Endometrium (tissue), 2 donors: ENCODE measurements around the gene DNAI2.
"Not testable (repeated sequence)": the region's sequence is repeated elsewhere in the genome, so short reads cannot be mapped to it uniquely, and the experiment has no call there.

ENCODE experiments used
- FAIRE-seq: peaks from 2 replicates; lab custom pipeline; 2012; peaks lifted over from hg19 to GRCh38; lab: Jason Lieb, UNC
- donor health status: control.
- donor health status: control.

DNAI2 gene

DNA sequence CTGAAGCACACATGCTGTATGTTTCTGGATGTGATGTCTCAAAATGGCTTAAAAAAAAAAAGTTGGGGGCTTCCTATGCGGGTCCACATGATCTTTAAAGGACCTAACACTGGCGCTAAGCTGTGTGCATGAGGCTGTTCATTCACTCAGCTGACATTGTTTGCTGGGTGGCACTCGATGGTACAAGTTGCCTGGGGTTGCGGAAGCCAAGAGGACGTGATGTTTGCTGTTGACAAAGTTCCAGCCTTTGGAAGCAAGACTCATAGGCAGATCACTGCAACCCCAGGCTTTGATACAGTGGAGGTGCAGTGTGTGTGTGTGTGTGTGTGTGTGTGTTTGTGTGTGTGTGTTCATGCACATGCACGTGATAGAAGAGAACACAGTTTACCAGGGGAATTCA, 29.5 kb upstream of the DNAI2 start:
- FAIRE-seq = no peak

DNA sequence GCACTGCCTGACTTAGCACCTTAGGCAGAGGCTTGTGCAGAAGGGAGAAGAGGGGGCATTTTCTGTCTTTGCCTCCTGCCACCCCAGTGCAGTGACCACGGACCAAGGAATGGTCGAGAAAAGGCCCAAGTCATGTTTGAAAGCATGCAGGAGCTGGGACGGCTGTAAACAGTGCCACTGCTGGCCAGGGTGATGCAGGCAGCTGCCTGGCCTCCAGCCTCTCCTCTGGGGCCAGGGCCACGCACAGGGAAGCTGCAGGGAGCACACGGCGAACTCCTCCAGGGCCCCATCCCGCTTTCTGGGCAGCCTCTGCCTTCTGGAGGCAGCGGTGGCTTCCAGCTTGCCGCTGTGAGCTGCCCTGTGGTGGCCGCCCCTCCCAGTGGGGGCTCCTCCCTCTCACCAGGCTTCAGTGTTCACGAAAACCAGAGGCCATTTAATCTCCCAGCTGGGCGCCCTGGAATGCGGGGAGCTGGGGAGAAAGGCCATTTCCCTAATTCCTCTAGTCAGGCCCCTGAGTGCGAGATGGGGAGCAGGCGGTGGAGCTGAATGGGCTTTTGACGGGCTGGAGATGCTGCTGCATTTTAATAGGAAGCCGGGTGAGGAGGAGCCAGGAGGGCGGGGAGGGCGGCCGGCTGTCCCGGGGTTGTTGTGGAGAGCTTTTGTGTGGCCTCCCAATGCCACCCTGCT, 28.7 kb upstream of the DNAI2 start:
- FAIRE-seq = no peak

DNA sequence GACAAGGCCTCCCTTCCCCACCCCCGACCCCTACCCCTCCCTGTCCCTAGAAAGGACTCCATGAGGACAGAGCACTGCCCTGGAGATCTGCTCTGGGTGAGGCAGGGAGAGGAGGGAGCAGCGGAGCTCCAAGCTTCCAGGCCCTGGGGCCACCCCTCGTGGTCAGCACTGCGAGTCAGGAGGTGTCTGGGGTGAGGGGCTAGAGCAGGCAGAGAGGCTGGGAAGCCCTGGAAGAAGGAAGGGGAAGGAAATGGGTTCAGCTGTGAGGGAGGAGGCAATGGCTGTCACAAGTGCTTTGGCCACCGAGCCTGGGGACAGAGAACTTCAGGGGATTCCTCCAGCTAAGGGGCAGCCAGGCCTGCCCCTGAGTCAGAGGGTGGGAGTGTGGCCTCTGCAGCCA, 28.2 kb upstream of the DNAI2 start:
- FAIRE-seq = no peak

DNA sequence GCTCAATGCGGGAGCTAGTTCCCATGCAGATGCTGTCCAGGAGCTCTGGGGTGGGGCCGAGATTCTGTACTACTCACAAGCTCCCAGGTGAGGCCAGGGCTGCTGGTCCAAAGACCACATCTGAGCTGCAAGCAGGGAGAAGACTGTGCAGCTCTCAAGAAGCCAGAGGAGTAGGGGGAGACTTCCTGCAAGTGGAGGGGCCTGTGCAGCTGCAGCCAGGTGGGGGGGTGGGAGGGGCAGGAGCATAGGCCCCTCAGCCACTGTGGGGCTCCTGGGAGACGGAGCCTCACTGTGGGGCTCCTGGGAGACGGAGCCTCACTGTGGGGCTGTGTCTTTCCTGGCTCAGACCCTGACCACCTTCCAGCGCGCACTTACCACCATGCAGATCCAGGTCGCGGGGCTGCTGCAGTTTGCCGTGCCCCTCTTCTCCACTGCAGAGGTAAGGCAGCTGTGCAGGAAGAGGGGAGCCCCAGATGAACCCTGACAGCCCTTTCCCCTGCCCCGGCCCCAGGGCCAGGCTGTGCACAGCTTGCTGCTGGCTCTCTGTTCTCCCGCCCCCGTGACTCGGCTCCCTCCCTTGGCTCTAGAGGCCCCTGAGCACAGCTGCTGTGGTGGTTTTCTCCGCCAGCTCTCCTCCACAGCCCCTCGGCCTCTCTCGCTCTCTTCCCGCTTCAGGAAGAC, 24.3 kb upstream of the DNAI2 start:
- FAIRE-seq = no peak

DNA sequence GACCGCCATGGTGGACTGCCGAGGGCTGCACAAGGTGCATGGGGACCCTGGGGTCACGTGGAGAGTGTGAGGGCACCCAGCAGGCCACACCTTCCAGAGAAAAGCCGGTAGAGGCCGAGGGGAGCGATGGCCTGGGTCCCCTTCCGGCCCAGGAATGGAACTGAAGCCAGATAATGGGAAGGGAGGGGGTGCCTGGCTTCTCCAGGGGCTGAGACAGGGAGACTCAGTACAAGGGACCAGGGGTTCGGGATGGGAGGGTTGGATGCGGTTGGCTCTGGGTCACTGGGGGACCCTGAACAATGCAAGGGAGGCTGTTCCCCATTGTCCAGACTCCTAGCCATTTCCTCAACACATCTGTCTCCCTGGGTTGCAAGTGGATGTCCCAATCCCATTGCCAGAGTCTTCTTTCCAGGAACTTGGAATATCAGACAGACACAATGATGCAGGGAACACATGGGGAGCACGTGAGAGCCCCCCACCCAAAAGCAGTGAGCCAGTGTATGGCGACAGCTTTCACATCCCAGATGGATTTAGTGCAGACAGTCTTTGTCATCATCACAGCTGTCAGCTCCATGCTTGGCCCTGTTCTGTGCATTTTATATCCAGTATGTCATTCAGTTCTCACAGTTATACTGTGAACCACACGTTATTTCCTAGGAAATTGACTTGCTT, 23.6 kb upstream of the DNAI2 start:
- FAIRE-seq = no peak

DNA sequence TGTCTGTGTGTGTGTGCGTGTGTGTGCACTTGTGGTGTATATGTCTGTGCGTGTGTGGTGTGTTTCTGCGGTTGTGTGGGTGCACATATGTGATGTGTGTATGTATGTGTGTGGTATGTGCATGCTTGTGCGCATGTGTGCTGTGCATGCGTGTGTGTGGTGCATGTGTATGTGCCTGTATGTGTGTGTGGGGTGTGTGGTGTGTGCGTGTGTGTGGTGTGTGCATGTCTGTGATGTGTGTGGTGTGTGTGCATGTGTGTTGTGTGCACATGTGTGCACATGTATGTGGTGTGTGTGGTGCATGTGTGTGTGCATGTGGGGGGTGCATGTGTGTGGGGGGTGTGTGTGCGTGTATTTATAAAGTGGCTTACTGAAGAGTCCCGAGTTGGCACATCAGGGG, 23.0 kb upstream of the DNAI2 start:
- no peak for FAIRE-seq

DNA sequence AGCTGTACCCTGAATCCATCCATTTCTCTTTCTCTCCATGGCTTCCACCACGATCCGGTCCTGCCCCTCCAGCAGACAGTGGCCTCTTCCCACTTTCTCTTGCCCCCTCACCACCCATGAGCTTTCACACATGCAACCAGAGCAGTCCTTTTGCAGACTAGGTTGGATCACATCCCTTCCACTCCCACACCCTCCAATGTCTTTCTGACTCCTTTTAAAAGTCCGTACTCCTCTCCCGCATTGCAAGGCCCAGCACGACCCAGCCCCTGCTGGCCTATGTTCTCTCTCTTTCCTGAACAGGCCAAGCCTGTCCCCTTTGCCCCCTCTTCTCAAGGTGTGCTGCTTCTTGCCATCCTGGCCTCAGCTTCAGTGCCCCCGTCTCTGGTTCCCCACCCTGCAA, 22.5 kb upstream of the DNAI2 start:
- FAIRE-seq = no peak

DNA sequence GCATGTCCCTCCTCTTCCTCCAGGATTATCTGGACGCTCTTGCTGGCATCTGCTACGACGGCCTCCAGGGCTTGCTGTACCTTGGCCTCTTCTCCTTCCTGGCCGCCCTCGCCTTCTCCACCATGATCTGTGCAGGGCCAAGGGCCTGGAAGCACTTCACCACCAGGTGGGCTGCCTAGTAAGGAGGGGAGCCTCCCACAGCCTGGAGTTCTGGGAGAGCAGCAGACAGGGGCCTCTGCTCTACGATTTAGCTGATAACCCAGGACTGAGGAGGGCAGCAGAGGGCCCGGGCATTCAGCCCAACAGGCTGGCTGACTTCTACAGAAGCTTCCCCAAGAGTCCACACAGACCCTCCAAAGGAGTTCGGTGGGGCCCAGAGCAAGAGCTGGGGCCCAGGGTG, 21.8 kb upstream of the DNAI2 start:
- FAIRE-seq = no peak

DNA sequence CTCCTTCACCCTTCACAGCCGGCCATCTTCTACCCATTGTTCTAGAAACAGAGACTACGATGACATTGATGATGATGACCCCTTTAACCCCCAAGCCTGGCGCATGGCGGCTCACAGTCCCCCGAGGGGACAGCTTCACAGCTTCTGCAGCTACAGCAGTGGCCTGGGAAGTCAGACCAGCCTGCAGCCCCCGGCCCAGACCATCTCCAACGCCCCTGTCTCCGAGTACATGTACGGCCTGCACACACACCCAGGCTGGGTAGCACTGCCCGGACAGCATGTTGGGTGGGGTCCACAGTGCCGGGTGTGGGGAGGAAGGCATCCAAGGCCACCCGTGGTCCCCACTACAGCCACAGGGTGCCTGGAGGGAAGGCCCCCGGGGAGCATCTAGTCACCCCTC, 21.0 kb upstream of the DNAI2 start:
- FAIRE-seq = no peak

DNA sequence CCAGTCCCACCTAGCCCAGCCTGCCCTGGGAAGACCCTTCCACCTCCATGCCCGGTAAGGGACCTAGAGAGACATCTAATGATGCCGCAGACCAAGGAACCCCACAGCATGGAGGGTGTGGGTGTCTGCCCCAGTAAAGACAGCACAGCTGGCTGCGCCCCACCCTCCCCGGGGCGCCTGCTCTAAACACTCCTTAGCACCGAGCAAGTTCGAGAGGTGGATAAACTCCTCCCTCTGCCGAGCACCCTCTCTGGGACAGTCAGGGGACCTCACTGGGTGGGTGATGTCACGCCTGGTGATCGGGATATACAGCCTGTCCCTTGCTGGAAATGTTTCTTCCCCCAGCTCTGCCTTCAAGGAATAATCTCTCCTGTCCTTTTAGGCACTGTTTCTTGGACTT, 16.7 kb upstream of the DNAI2 start:
- FAIRE-seq = no peak

DNA sequence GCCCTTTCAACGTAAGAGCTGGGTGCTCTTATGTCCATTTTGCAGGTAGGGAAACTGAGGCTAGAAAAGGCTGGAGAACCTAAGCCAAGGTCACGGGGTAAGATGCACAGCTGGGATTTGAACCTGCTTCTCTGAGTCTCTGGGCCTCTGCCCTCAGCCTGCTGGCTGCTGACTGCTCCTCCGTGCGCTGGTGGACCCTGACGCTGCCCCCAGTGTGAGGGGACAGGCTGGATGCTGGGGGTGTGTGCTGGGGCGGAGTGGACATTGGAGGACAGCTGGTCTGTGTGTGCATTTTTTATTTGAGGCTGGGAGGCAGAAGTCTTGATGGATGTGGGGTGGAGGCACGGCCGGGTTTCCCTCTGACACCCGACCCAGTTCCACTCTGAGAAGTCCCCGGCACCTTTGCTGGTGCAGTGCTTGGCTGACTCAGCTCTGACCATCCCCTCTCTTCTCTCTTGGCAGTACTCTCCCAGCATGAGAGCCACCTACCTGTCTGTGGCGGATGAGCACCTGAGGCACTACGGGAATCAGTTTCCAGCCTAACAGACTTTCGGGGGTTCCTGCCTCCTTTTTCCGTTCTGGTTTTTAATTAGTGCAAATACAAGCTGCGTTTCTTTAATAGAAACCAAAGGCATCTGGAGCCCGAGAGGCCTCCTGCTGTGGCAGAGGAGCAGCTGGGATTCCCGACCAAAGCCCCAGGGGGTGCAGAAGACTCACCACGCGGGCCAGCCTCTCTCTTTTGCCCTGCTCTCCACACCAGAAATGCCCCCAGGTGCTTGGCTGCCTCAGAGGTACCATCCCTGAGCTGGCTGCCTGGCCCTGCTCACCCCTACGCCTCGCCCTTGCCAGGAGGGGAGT, 14.1 kb upstream of the DNAI2 start:
- FAIRE-seq = no peak

DNA sequence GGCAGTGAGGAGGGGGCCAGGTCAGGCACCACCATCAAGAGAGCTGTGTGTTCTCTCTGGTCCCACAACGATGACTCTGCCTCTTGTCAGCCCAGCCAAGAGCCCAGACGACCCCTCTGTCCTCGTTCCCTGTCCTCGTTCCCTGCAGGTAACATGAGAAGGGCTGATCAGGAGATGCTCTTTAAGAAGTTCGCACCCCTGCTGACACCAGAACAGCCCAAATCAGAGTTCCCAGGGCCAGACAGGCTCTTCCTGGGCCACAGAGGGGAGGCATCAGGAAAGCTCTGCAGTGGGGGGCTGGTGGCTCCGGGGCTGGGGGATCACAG, 13.5 kb upstream of the DNAI2 start:
- FAIRE-seq = no peak

DNA sequence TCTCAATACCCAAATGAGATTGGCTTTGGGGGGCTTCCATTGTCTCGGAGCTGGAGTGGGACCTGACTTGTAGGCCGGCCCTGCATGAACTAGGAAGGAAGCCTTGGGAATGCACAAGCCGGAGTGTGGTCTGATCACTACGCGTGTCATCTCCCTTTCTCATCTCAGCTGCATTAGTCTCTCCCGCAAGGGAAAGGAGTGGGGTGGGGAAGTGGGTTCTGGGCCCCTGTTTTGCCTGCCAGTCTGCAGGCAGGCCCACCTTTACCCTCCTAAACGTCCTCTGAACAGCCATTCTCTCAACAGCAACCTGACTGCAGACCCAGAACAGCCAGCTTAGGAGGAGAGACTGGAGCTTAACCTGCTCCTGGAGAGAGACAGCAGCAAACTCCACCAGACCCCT, 11.4 kb upstream of the DNAI2 start:
- no peak for FAIRE-seq

DNA sequence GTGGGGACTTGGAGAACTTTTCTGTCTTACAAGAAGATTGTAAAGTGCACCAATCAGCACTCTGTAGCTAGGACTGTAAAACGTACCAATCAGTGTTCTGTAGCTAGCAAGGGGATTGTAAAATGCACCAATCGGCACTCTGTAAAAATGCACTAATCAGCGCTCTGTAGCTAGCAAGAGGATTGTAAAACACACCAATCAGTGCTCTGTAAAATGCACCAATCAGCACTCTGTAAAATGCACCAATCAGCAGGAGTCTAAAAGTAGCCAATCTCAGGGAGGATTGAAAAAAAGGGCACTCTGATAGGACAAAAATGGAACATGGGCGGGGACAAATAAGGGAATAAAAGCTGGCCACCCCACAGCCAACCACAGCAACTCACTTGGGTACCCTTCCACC, 7.0 kb upstream of the DNAI2 start:
- FAIRE-seq = not testable (repeated sequence)

DNA sequence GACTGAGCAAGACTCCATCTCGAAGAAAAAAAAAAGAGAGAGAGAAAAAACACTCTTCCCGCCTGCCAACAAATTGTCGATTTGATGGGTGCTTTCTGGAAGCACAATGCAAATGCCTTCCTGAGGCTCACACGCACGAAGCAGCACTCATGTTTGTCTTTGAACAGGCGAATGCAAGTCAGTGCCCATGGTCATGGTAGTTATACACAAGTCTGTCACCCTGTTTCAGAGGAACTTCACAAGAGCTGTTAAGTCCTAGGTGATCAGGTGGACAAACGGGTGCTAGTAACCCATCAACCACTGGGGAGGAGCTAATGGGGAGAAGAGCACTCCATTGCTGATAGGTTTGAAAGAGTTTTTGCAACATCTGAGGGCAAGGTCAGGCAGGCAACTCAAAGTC, 6.5 kb upstream of the DNAI2 start:
- FAIRE-seq = no peak

DNA sequence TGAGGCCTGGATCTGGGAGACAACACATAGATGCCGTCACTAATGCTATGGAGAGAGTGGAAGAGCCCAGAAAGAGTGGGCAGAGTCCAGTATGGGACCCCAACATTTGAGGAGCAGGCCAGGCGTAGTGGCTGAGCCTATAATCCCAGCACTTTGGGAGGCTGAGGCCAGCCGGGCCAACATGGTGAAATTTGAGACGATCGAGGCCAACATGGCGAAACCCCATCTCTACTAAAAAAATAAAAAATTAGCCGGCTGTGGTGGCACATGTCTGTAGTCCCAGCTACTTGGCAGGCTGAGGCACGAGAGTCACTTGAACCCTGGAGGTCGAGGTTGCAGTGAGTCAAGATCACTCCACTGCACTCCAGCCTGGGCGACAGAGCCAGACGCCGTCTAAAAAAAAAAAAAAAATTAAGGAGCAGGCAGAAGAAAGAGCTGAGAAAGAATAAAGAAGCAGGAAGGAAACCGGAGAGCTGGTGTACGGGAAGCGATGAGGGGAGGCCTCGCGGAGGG, 6.0 kb upstream of the DNAI2 start:
- no peak for FAIRE-seq

DNA sequence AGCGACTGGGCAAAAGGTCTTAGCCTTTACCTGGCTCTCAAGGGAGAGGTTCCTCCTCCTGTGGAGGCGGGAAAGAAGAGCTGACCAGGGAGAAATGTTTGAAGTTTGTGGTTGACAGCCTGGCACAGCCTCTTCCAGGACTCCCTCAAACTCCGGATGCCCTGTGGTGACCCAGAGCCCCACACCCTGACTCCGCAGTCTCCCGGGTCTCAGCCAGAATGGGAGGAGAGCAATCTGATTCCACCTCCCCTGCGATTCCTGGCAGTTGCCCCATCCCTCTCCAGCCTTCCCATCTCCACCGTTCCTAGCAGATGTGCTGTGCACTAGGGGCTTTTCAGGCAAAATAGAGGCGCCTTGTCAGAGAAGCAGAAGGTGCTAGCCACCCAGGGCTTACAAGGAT, 5.5 kb upstream of the DNAI2 start:
- no peak for FAIRE-seq

DNA sequence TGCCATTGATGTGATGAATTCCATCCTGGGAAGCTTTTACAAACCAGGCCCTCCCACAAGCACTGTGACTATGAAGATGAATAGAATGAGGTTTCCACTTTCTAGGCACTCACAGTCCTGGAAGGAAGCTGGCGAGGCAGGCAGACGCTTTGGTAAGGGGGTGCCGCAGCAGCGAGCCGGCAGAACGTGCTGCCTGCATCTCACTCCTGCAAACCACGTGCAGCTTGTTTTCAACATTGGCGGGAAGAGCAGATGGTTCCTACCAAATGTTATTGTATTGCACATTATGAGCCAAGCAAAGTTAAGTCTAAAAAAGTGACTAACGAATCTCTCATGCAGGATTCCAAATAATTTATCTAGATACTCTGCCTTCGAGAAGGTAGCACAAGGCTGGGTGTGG, 3.7 kb upstream of the DNAI2 start:
- no peak for FAIRE-seq

DNA sequence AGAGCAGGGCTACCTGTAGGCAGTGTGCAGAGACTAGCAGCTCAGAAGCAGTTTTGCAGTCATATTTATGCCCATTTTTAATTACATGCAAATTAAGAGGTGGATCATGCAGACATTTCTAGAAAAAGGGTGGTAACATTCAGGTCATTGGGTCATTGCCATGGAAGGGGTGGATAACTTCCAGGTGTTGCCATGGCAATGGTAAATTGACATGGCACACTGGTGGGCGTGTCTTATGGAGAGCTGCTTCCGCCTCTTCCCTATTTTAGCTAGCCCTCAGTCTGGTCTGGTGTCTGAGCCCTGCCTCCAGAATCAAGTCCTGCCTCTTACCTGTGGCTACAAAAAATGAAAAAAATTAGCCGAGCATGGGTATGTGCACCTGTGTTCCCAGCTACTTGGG, 2.8 kb upstream of the DNAI2 start:
- FAIRE-seq = no peak

DNA sequence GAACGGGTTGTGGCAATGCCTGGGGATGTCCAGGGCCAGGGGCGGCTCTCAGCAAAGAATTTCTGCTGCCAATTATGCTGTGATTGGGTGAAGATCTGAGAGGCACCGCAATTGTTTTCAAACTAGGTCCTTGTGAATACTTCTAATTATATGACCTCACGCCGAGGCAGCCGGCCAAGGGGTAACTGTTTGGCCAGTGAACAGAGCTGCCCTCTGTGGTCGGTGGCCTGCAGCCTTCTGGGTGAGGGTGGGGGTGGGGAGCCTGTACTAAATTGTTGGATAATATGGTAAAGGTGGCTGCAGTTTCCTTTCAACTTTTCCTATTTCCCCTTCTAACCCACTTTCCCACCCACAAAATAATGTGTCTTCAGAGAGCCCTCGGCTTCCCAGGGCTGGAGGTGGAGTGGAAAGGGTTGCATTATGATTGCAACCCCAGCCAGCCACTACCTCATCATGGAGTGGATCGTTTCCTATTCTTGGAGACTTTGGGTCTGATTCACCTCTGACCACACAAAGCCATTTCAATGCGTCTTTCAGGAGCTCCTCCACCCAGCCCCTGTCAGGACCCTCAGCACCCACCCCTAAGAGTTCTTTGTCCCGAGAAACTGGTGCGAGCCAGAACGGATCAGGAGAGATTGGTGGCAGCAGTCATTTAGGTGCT, 2.0 kb upstream of the DNAI2 start:
- FAIRE-seq = no peak

DNA sequence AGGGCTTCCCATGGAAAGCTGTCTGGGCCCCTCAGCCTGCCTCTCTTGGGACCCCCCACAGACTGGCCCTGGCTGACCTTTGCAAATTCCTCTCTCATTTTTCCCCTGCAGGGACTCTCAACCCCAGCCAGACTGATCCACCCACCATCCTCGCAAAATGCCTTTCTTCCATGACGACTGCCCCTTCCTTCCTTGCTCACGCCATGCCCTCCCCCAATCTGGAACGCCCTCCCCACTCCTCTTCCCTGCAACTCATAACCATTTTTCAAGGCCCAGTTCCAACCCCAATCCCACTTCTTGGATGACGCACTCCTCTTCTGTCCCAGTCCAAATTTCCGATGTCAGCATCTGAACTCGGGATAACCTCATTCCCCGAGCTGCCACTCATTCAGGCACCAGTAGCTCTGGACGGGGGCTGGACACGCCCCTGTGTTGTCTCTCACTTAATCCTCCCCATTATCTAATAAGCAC, 1.3 kb upstream of the DNAI2 start:
- FAIRE-seq = no peak

DNA sequence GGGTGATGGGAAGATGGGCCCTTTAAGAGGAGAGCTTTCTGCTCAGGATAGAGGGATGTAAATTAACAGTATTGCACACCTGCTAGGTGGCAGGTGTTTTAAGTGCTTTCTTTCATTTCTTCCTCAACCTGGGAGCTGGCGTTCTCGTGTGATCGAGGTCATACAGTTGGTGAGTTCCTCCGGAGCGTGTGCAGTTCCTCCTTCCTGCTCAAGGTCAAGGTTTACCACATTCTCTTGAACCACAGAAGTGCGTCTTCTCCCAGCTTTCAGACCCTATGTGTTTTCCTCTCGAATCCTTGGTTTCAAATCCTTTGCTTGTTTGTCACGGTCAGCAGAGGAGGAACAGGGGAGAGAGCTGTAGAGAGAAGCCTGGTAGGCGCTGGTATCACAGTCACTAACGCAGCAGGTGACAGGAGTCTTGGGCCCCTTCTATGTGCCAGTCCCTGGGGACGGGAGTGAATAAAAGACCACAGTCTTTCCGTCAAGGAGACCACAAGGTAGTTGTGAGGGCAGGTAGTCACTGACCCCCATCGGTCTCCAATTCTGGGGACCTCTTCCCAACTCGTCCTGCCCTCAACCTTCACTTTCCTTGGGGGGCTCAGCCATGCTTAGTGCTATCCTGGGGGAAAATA, 791 bp downstream of the DNAI2 start:
- no peak for FAIRE-seq
